Heart right ventricle (tissue), 16 donors: Measurements from ENCODE around the gene KCNJ10. TPM values are rescaled to one million over a fixed set of nuclear protein-coding genes. Genes with fewer than 3 reads are reported as not detected.

Experiments
- ATAC-seq, 8 donors: fragments of 200-7000 bp; cut with Tn5 transposase; one replicate each; pipeline ENCODE4 v1.9.1; 2020; ENCODE audit warnings: mild to moderate bottlenecking in 8 of 8, moderate library complexity in 8 of 8, moderate number of reproducible peaks in 1 of 8
- DNase-seq, 2 donors: peaks; one replicate each; pipeline ENCODE4 v3.0.0-alpha.2; 2020
- H3K27ac ChIP-seq, 10 donors: fragments of 200-600 bp; sonication (generic) in 2 of 10; one replicate each; pipeline versions ENCODE4 v1.5.0 to v1.8.0; 2020 to 2022; ENCODE audit warnings: mild to moderate bottlenecking in 3 of 10
- H3K27me3 ChIP-seq, 7 donors: fragments of 200-600 bp; one replicate each; pipeline ENCODE4 v1.8.0; 2021 to 2022; ENCODE audit warnings: mild to moderate bottlenecking in 2 of 7
- H3K36me3 ChIP-seq, 9 donors: fragments of 200-600 bp; sonication (generic) in 1 of 9; one replicate each; pipeline versions ENCODE4 v1.5.0 to v1.8.0; 2020 to 2022; ENCODE audit warnings: mild to moderate bottlenecking in 2 of 9
- H3K4me1 ChIP-seq, 9 donors: fragments of 200-600 bp; sonication (generic) in 1 of 9; one replicate each; pipeline versions ENCODE4 v1.5.0 to v1.8.0; 2020 to 2022; ENCODE audit warnings: mild to moderate bottlenecking in 4 of 9
- H3K4me3 ChIP-seq, 10 donors: fragments of 200-600 bp; sonication (generic) in 2 of 10; one replicate each; pipeline versions ENCODE4 v1.5.0 to v1.8.0; 2020 to 2022; ENCODE audit warnings: mild to moderate bottlenecking in 7 of 10, moderate library complexity in 2 of 10
- H3K9me3 ChIP-seq, 11 donors: fragments of 200-600 bp in 10 of 11; sonication (generic) in 2 of 11; one replicate each; pipeline versions ENCODE4 v1.5.0 to v1.8.0; 2013 to 2022; ENCODE audit warnings: mild to moderate bottlenecking in 2 of 11, control low read depth in 1 of 11, moderate library complexity in 1 of 11
- WGBS, 2 donors: extraction: QIAGEN DNeasy Blood & Tissue Kit; methylation state at CpG; one replicate each; pipeline ENCODE4 v1.1.7; 2013; ENCODE audit warnings: inconsistent platforms in 1 of 2; 5-methylcytosine and 5-hydroxymethylcytosine counted together
- intact Hi-C, 10 donors: fragments of 100-400 bp; cut with DNase I; formaldehyde crosslinking; loops; one replicate each; pipeline versions ENCODE4 v1.11.1 to v1.14.2; 2022
- polyA plus RNA-seq, 2 donors: library from polyadenylated mRNA; stranded (reverse); fragments of 200-250 nt; gene quantifications; one replicate each; pipeline ENCODE4 v1.2.3, GENCODE V29; 2013
- total RNA-seq, 10 donors: library from RNA; stranded (reverse); fragmentation: NEBNext Ultra II Directional in 3 of 10; extraction: Animal tissue kit (Norgen Biotek cat#: 25700) in 3 of 10; gene quantifications; one replicate each; pipeline versions ENCODE4 v1.2.1 to v1.2.4, GENCODE V29; 2021 to 2023
- TF ChIP-seq, protein P1 (sequence below), 9 donors: fragments of 200-600 bp; sonication (generic) in 2 of 9; IDR thresholded peaks; one replicate each; pipeline versions ENCODE4 v1.5.0 to v1.8.0; 2021 to 2022; ENCODE audit warnings: antibody characterized with exemption in 9 of 9, mild to moderate bottlenecking in 5 of 9, moderate library complexity in 1 of 9
- donor health status: Arrhythmogenic right ventricular cardiomyopathy.
- donor health status: ischemic (EF 13 %, LVEDD 7.1; RV severe dilation, severe dysfunction).
- donor health status: healthy with polysubstance abuse.
- donor health status: DM: no; HTN: yes; CAD: no.
- donor health status: DM: no; HTN: no; CAD: no.
- donor health status: ischemic (EF 25% LVEDD 6.9; RV normal size, moderate dysfunction).
- donor health status: ischemic (EF 25% LVEDD 5.7; RV mildly dilated, moderate dysfunction).
- donor health status: healthy.
- donor health status: DM: yes; HTN: yes; CAD: no.
- donor health status: Ischemic cardiomyopathy.
- donor health status: ischemic (EF 35%, LVEDD 5.7; RV mildly dilated, moderate dysfunction).
- donor health status: nonischemic (EF 11% LVEDD 7.7; RV severe dilation, severe dysfunction).
- donor health status: DM: yes; HTN: yes; CAD: no.
- donor health status: PGD.
- donor health status: ischemic (EF 29% LVEDD 5.4; RV normal size, mild dysfunction).
- donor health status: nonischemic (EF 23%, LVEDD 6.1; RV moderate dilation, normal function).

Gene KCNJ10
- total and polyA plus RNA-seq, 12 donors: 0.09 to 1.9 TPM; not detected in 10

DNA sequence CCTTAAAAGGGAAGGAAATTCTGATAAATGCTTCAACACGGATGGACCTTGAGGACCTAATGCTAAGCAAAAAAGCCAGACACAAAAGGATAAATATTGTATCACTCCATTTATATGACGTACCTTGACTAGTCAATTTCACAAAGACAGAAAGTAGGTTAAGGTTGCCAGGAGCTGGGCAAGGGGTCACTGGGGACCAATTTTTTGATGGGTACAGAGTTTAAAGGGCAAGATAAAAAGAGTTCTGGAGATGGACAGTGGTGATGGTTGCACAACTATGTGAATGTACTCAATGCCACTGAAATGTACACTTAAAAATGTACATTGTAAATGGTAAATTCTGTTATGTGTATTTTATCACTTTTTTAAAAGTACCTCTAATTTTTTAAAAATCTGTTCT lies 83.9 kb downstream of the KCNJ10 start:
- TF ChIP-seq, protein P1, sequence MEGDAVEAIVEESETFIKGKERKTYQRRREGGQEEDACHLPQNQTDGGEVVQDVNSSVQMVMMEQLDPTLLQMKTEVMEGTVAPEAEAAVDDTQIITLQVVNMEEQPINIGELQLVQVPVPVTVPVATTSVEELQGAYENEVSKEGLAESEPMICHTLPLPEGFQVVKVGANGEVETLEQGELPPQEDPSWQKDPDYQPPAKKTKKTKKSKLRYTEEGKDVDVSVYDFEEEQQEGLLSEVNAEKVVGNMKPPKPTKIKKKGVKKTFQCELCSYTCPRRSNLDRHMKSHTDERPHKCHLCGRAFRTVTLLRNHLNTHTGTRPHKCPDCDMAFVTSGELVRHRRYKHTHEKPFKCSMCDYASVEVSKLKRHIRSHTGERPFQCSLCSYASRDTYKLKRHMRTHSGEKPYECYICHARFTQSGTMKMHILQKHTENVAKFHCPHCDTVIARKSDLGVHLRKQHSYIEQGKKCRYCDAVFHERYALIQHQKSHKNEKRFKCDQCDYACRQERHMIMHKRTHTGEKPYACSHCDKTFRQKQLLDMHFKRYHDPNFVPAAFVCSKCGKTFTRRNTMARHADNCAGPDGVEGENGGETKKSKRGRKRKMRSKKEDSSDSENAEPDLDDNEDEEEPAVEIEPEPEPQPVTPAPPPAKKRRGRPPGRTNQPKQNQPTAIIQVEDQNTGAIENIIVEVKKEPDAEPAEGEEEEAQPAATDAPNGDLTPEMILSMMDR (IDR thresholded peaks at IDR 0.05): no peak
- ATAC-seq: no peak

DNA sequence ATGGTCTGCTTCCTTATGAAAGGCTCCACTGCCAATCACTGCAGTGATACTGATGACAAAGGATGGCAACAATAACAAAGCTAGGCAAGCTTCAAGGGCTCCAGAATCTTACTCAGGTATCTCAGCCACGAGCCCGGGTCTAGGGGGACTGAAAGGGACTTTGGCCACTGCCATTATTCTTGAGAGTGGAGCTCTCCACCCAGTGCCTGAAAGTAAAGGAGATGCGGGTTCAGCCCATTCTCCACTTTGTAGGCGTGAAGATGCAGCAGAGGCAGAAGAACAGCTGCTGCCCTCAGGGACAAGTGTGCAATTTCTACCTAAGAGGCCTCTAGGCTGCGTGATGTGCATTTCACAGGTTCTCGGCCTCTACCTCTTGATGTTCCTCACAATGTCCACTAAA lies 84.5 kb downstream of the KCNJ10 start:
- Histone ChIP-seq H3K36me3 (no peaks in the 10 kb centered on the region), H3K27ac (no peak overlapping the region), H3K4me3 (no peak overlapping the region), H3K27me3 (peaks cover 0 to 9% (median 0%) of the 10 kb centered on the region in 7 donors), H3K4me1 (no peaks in the 10 kb centered on the region), H3K9me3 (no peaks in the 10 kb centered on the region)
- ATAC-seq (no peak), DNase-seq (no peak)
- 93% methylated on average over 6 of the region's 6 CpGs for WGBS, 2 donors
- intact Hi-C loops: no loop called here
- TF ChIP-seq, protein P1 (IDR thresholded peaks at IDR 0.05): no peak

More for the DNA sequence above, 83.9 kb downstream of the KCNJ10 start:
- Histone ChIP-seq H3K27me3 (peaks cover 0 to 9% (median 0%) of the 10 kb centered on the region in 7 donors), H3K9me3 (no peaks in the 10 kb centered on the region), H3K36me3 (no peaks in the 10 kb centered on the region), H3K27ac (no peak overlapping the region), H3K4me3 (no peak overlapping the region), H3K4me1 (peaks cover 0 to 1% (median 0%) of the 10 kb centered on the region in 9 donors)
- intact Hi-C loops: no loop called here
- DNase-seq: no peak
- 64 to 80% methylated on average over 2 of the region's 2 CpGs for WGBS, 2 donors

DNA sequence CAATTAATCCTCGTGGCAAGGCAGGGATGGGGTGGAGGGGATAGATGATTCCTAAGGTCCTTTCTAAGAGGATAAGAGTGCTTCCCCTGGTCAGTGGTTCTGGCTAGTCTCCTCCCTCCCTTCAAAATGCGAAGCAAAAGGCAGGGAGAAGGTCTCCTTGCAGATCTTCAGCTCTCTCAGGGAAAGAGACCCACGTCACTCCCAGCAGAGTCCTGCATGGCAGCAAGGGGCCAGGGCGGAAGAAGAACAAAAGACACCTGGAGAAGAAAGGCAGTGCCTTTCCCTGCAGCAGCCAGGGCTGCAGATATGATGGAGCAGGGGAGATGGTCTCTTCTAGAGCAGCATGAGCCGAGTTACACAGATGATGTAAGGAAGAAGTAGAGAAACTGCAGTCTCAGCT lies 86.3 kb downstream of the KCNJ10 start:
- WGBS, 2 donors: 69 to 75% methylated on average over 5 of the region's 5 CpGs
- H3K4me3 ChIP-seq: no peak overlapping the region
- H3K9me3 ChIP-seq: no peaks in the 10 kb centered on the region
- peaks cover 0 to 14% (median 0%) of the 10 kb centered on the region in 7 donors for H3K27me3 ChIP-seq
- no peaks in the 10 kb centered on the region for H3K4me1 ChIP-seq
- H3K27ac ChIP-seq: no peak overlapping the region
- no peak for DNase-seq
- no peak for ATAC-seq
- intact Hi-C loops: no loop called here
- H3K36me3 ChIP-seq: no peaks in the 10 kb centered on the region
- TF ChIP-seq, protein P1 (IDR thresholded peaks at IDR 0.05): no peak

DNA sequence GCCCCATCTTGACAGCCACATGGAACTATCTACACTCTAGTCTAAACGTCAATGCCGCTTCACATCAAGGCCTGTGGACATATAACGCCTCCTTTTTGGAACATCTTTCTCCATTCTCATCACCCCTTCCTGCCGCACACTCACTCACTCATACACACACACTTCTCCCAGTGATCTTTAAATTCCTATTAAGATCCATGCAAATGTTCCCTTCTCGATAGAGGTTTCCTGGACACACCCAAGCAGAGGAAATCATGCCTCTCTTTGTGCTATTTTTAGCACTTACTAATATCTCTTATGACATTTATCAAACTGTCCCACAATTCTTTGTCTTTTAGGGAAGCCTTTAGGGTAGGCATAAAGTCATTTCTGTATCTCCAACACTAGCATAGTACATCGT lies 87.7 kb downstream of the KCNJ10 start:
- DNase-seq (no peak), ATAC-seq (no peak)
- Histone ChIP-seq H3K36me3 (no peaks in the 10 kb centered on the region), H3K27me3 (peaks cover 0 to 19% (median 0%) of the 10 kb centered on the region in 7 donors), H3K4me1 (no peaks in the 10 kb centered on the region), H3K27ac (no peak overlapping the region), H3K9me3 (no peaks in the 10 kb centered on the region), H3K4me3 (no peak overlapping the region)
- WGBS, 2 donors: 55 to 64% methylated on average over 6 of the region's 6 CpGs
- intact Hi-C loops: no loop called here
- TF ChIP-seq, protein P1 (IDR thresholded peaks at IDR 0.05): no peak
